ENCODE results near the gene ASTN2. TPM values are rescaled to one million over a fixed set of nuclear protein-coding genes. Genes with fewer than 3 reads are reported as not detected.

ASTN2 gene
- polyA plus RNA-seq, 1 donor from 2014 or later = 6.8 TPM

GRCh38 chr9:117156144-117156688 lies 258.6 kb downstream of the ASTN2 start:
- TF ChIP-seq, protein P1, sequence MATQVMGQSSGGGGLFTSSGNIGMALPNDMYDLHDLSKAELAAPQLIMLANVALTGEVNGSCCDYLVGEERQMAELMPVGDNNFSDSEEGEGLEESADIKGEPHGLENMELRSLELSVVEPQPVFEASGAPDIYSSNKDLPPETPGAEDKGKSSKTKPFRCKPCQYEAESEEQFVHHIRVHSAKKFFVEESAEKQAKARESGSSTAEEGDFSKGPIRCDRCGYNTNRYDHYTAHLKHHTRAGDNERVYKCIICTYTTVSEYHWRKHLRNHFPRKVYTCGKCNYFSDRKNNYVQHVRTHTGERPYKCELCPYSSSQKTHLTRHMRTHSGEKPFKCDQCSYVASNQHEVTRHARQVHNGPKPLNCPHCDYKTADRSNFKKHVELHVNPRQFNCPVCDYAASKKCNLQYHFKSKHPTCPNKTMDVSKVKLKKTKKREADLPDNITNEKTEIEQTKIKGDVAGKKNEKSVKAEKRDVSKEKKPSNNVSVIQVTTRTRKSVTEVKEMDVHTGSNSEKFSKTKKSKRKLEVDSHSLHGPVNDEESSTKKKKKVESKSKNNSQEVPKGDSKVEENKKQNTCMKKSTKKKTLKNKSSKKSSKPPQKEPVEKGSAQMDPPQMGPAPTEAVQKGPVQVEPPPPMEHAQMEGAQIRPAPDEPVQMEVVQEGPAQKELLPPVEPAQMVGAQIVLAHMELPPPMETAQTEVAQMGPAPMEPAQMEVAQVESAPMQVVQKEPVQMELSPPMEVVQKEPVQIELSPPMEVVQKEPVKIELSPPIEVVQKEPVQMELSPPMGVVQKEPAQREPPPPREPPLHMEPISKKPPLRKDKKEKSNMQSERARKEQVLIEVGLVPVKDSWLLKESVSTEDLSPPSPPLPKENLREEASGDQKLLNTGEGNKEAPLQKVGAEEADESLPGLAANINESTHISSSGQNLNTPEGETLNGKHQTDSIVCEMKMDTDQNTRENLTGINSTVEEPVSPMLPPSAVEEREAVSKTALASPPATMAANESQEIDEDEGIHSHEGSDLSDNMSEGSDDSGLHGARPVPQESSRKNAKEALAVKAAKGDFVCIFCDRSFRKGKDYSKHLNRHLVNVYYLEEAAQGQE (IDR thresholded peaks at IDR 0.05; ENCODE audit: borderline replicate concordance) = no peak
- TF ChIP-seq MXI1 (conservative IDR thresholded peaks at IDR 0.05; ENCODE audit: poor library complexity, severe bottlenecking) (no peak), EP300 (conservative IDR thresholded peaks at IDR 0.05; ENCODE audit: poor library complexity, severe bottlenecking) (no peak), RAD21 (conservative IDR thresholded peaks at IDR 0.05) (no peak), SMC3 (conservative IDR thresholded peaks at IDR 0.05; ENCODE audit: poor library complexity) (no peak), EZH2 (IDR thresholded peaks at IDR 0.05; ENCODE audit: borderline replicate concordance, insufficient read depth, low read length, poor library complexity, severe bottlenecking) (no peak), POLR2AphosphoS5 (IDR thresholded peaks at IDR 0.05) (no peak), CTCF (IDR thresholded peaks at IDR 0.05; ENCODE audit: poor library complexity, severe bottlenecking) (no peak), TAF1 (IDR thresholded peaks at IDR 0.05; ENCODE audit: low read depth) (no peak)
- Histone ChIP-seq H3K9me2 (ENCODE audit: insufficient read depth, low read length) (no peaks in the 10 kb centered on the region), H3K9ac (ENCODE audit: low read length) (no peak overlapping the region), H3K27me3 (ENCODE audit: insufficient read depth, low read depth, low read length) (no peaks in the 10 kb centered on the region), H3K4me2 (ENCODE audit: low read length) (no peak overlapping the region), H3K4me3 (ENCODE audit: low read length) (no peak overlapping the region), H3F3A (ENCODE audit: insufficient read depth, low read length, poor library complexity, severe bottlenecking) (no peaks in the 10 kb centered on the region), H3K27ac (ENCODE audit: low read length) (no peak overlapping the region), H2AFZ (ENCODE audit: low read depth, low read length) (no peak overlapping the region), H3K79me2 (replicated peaks; ENCODE audit: insufficient read depth, low read length) (no peaks in the 10 kb centered on the region), H3K9me3 (ENCODE audit: low read length) (no peaks in the 10 kb centered on the region), H3K36me3 (ENCODE audit: insufficient read depth, low read length) (no peaks in the 10 kb centered on the region), H4K20me1 (ENCODE audit: insufficient read depth) (no peaks in the 10 kb centered on the region)

DNA sequence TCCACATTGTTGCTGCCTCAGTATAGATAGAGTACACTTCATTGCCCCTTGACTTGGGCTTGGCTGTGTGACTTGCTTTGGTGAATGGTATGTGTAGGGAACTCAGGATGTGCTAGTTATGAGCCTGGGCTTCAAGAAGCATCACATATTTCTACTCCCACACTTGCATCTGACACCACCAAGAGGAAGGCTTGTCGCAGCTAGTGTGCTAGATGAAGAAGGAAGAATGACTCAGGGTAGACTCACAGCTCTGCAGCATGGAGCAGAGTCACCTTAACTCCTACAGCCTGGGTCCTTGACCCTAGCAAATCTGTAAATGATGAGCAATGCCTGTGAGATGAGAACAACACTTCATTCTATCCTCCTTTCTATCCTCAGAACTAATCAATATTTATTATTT lies 261.8 kb downstream of the ASTN2 start:
- Histone ChIP-seq H3F3A (ENCODE audit: insufficient read depth, low read length, poor library complexity, severe bottlenecking) (no peaks in the 10 kb centered on the region), H3K9me2 (ENCODE audit: insufficient read depth, low read length) (no peaks in the 10 kb centered on the region), H3K79me2 (replicated peaks; ENCODE audit: insufficient read depth, low read length) (no peaks in the 10 kb centered on the region), H4K20me1 (ENCODE audit: insufficient read depth) (no peaks in the 10 kb centered on the region), H3K4me3 (ENCODE audit: low read length) (no peak overlapping the region), H3K4me2 (ENCODE audit: low read length) (no peak overlapping the region), H3K9me3 (ENCODE audit: low read length) (no peaks in the 10 kb centered on the region), H3K36me3 (ENCODE audit: insufficient read depth, low read length) (no peaks in the 10 kb centered on the region), H2AFZ (ENCODE audit: low read depth, low read length) (no peak overlapping the region), H3K27me3 (ENCODE audit: insufficient read depth, low read depth, low read length) (no peaks in the 10 kb centered on the region), H3K27ac (ENCODE audit: low read length) (no peak overlapping the region), H3K9ac (ENCODE audit: low read length) (no peak overlapping the region)
- TF ChIP-seq POLR2AphosphoS5 (IDR thresholded peaks at IDR 0.05) = no peak
- TF ChIP-seq SMC3 (conservative IDR thresholded peaks at IDR 0.05; ENCODE audit: poor library complexity) = no peak
- TF ChIP-seq, protein P1 (IDR thresholded peaks at IDR 0.05; ENCODE audit: borderline replicate concordance) = no peak
- no peak for TF ChIP-seq RAD21 (conservative IDR thresholded peaks at IDR 0.05)
- no peak for TF ChIP-seq EP300 (conservative IDR thresholded peaks at IDR 0.05; ENCODE audit: poor library complexity, severe bottlenecking)
- TF ChIP-seq CTCF (IDR thresholded peaks at IDR 0.05; ENCODE audit: poor library complexity, severe bottlenecking) = no peak
- TF ChIP-seq TAF1 (IDR thresholded peaks at IDR 0.05; ENCODE audit: low read depth) = no peak
- TF ChIP-seq EZH2 (IDR thresholded peaks at IDR 0.05; ENCODE audit: borderline replicate concordance, insufficient read depth, low read length, poor library complexity, severe bottlenecking) = no peak
- TF ChIP-seq MXI1 (conservative IDR thresholded peaks at IDR 0.05; ENCODE audit: poor library complexity, severe bottlenecking) = no peak
